Mesenchymal stem cell (in vitro differentiated cells and primary cell): ENCODE data around the gene ZFY.
"Not testable (repeated sequence)": the region's sequence is repeated elsewhere in the genome, so short reads cannot be mapped to it uniquely, and the experiment has no call there.

Source experiments
- DNase-seq: peaks from one replicate; pipeline ENCODE4 v3.0.0-alpha.2; 2013
- H2AFZ ChIP-seq: one replicate; pipeline ENCODE4 v1.6.1; 2013; ENCODE audit warnings: low read depth, mild to moderate bottlenecking, control low read depth, inconsistent platforms, low read length, moderate library complexity
- H2AK5ac ChIP-seq: 2 replicates; pipeline ENCODE4 v1.6.1; 2013; ENCODE audit warnings: low read length, moderate library complexity, mild to moderate bottlenecking, inconsistent platforms; ENCODE audit not compliant: severe bottlenecking
- H2BK120ac ChIP-seq: one replicate; pipeline ENCODE4 v1.6.1; 2013; ENCODE audit warnings: low read depth, mild to moderate bottlenecking, inconsistent platforms, low read length, moderate library complexity
- H2BK12ac ChIP-seq, 2 experiments: one replicate each; pipeline ENCODE4 v1.6.1; 2013; ENCODE audit warnings: inconsistent platforms in 2 of 2, low read length in 2 of 2, mild to moderate bottlenecking in 2 of 2, moderate library complexity in 2 of 2, control low read depth in 1 of 2
- H2BK15ac ChIP-seq: one replicate; pipeline ENCODE4 v1.6.1; 2013; ENCODE audit warnings: mild to moderate bottlenecking, low read depth, inconsistent platforms; ENCODE audit not compliant: poor library complexity, severe bottlenecking
- H2BK5ac ChIP-seq: 2 replicates; pipeline ENCODE4 v1.6.1; 2013; ENCODE audit warnings: low read depth, mild to moderate bottlenecking, low read length, control low read depth, inconsistent platforms; ENCODE audit not compliant: poor library complexity, severe bottlenecking
- H3K14ac ChIP-seq, 2 experiments: one replicate each; pipeline ENCODE4 v1.6.1; 2013; ENCODE audit warnings: inconsistent platforms in 2 of 2, low read length in 2 of 2, control low read depth in 1 of 2, mild to moderate bottlenecking in 1 of 2, moderate library complexity in 1 of 2
- H3K18ac ChIP-seq, 2 experiments: one replicate each; pipeline ENCODE4 v1.6.1; 2013; ENCODE audit warnings: inconsistent platforms in 2 of 2, low read length in 2 of 2, control low read depth in 1 of 2, low read depth in 1 of 2, mild to moderate bottlenecking in 1 of 2
- H3K23ac ChIP-seq, 2 experiments: one replicate each; pipeline ENCODE4 v1.6.1; 2013; ENCODE audit warnings: inconsistent platforms in 2 of 2, low read length in 2 of 2, mild to moderate bottlenecking in 2 of 2, moderate library complexity in 2 of 2, control low read depth in 1 of 2
- H3K27ac ChIP-seq: 2 replicates; pipeline ENCODE4 v1.5.1; 2013; ENCODE audit warnings: mild to moderate bottlenecking, moderate library complexity, low read length, control low read depth, inconsistent platforms; ENCODE audit not compliant: poor library complexity, severe bottlenecking
- H3K27me3 ChIP-seq, 2 experiments: 2 replicates each; pipeline versions ENCODE4 v1.6.1 to v1.7.0; 2013; ENCODE audit warnings: low read length in 2 of 2, mild to moderate bottlenecking in 2 of 2, moderate library complexity in 2 of 2, control low read depth in 1 of 2, inconsistent platforms in 1 of 2; ENCODE audit not compliant: control insufficient read depth in 1 of 2, insufficient read depth in 1 of 2
- H3K36me3 ChIP-seq, 2 experiments: 2 replicates each; pipeline versions ENCODE4 v1.6.1 to v1.7.0; 2013; ENCODE audit warnings: low read length in 2 of 2, control low read depth in 1 of 2, inconsistent platforms in 1 of 2, low read depth in 1 of 2, mild to moderate bottlenecking in 1 of 2; ENCODE audit not compliant: insufficient read depth in 2 of 2, control insufficient read depth in 1 of 2
- H3K4ac ChIP-seq, 2 experiments: one replicate each; pipeline ENCODE4 v1.6.1; 2013; ENCODE audit warnings: inconsistent platforms in 2 of 2, low read length in 2 of 2, mild to moderate bottlenecking in 2 of 2, moderate library complexity in 2 of 2, control low read depth in 1 of 2, low read depth in 1 of 2
- H3K4me1 ChIP-seq: 2 replicates; pipeline ENCODE4 v1.6.1; 2013; ENCODE audit warnings: low read depth, low read length, control low read depth; ENCODE audit not compliant: control insufficient read depth, insufficient read depth
- H3K4me2 ChIP-seq: 2 replicates; pipeline ENCODE4 v1.6.1; 2013; ENCODE audit warnings: low read length, mild to moderate bottlenecking, inconsistent platforms; ENCODE audit not compliant: poor library complexity, severe bottlenecking
- H3K4me3 ChIP-seq, 2 experiments: 2 replicates each; pipeline versions ENCODE4 v1.5.1 to v1.7.0; 2013; ENCODE audit warnings: low read length in 2 of 2, mild to moderate bottlenecking in 2 of 2, control low read depth in 1 of 2, low read depth in 1 of 2; ENCODE audit not compliant: insufficient read depth in 1 of 2
- H3K79me1 ChIP-seq: replicated peaks from 2 replicates; pipeline ENCODE4 v1.6.1; 2013; ENCODE audit warnings: mild to moderate bottlenecking, control low read depth, low read length, inconsistent platforms; ENCODE audit not compliant: poor library complexity, severe bottlenecking
- H3K9ac ChIP-seq: 2 replicates; pipeline ENCODE4 v1.7.0; 2013; ENCODE audit warnings: mild to moderate bottlenecking, low read length, moderate library complexity
- H3K9me3 ChIP-seq: 2 replicates; pipeline ENCODE4 v1.7.0; 2013; ENCODE audit warnings: mild to moderate bottlenecking, low read length; ENCODE audit not compliant: control insufficient read depth
- H4K8ac ChIP-seq: one replicate; pipeline ENCODE4 v1.6.1; 2013; ENCODE audit warnings: inconsistent platforms, mild to moderate bottlenecking, low read length, moderate library complexity
- H4K91ac ChIP-seq: one replicate; pipeline ENCODE4 v1.6.1; 2013; ENCODE audit warnings: mild to moderate bottlenecking, low read length, inconsistent platforms
- WGBS: methylation state at CpG from one replicate; pipeline ENCODE4 v1.1.7; 2013; ENCODE audit warnings: mixed read lengths; 5-methylcytosine and 5-hydroxymethylcytosine counted together

ZFY gene

GRCh38 chrY:2984491-2984890 lies 49.3 kb downstream of the ZFY start:
- Histone ChIP-seq H3K36me3 (no peaks in the 10 kb centered on the region), H3K27ac (no peak overlapping the region), H3K27me3 (no peaks in the 10 kb centered on the region), H3K9me3 (no peaks in the 10 kb centered on the region), H2AFZ (no peak overlapping the region), H3K4me2 (no peak overlapping the region), H3K79me1 (no peaks in the 10 kb centered on the region), H4K91ac (no peak overlapping the region), H3K4me1 (no peaks in the 10 kb centered on the region), H3K18ac (no peak overlapping the region), H3K23ac (no peak overlapping the region), H2BK15ac (no peak overlapping the region), H3K4ac (no peak overlapping the region), H2BK5ac (no peak overlapping the region), H4K8ac (no peak overlapping the region), H3K9ac (no peak overlapping the region), H3K4me3 (no peak overlapping the region), H2BK12ac (no peak overlapping the region), H2BK120ac (no peak overlapping the region), H3K14ac (no peak overlapping the region), H2AK5ac (no peak overlapping the region)
- no CpG with 5 or more reads among the region's 5 CpGs for WGBS
- no peak for DNase-seq

GRCh38 chrY:2987178-2987577 lies 52.0 kb downstream of the ZFY start:
- H3K4me1 ChIP-seq, H3K9ac ChIP-seq, H3K18ac ChIP-seq, H3K27me3 ChIP-seq, H2BK15ac ChIP-seq, H3K4me3 ChIP-seq, H2AFZ ChIP-seq, H3K14ac ChIP-seq, H2BK5ac ChIP-seq, H3K36me3 ChIP-seq, H3K27ac ChIP-seq, H2AK5ac ChIP-seq, H3K4ac ChIP-seq, H2BK120ac ChIP-seq, H3K9me3 ChIP-seq, H4K91ac ChIP-seq, H3K79me1 ChIP-seq, H4K8ac ChIP-seq, DNase-seq, H3K4me2 ChIP-seq, H3K23ac ChIP-seq, H2BK12ac ChIP-seq: not testable (repeated sequence)
- WGBS: 100% methylated on average over 2 of the region's 8 CpGs

GRCh38 chrY:2997369-2997768 lies 62.2 kb downstream of the ZFY start:
- not testable (repeated sequence) for DNase-seq, H2BK120ac ChIP-seq, H3K18ac ChIP-seq, H3K4me2 ChIP-seq, H3K4me3 ChIP-seq, H3K4me1 ChIP-seq, H3K9me3 ChIP-seq, H2BK5ac ChIP-seq, H3K27me3 ChIP-seq, H2AFZ ChIP-seq, H4K91ac ChIP-seq, H3K9ac ChIP-seq, H3K4ac ChIP-seq, H2BK12ac ChIP-seq, H3K14ac ChIP-seq, H3K27ac ChIP-seq, H4K8ac ChIP-seq, H3K36me3 ChIP-seq, H3K23ac ChIP-seq, H2AK5ac ChIP-seq, H2BK15ac ChIP-seq, H3K79me1 ChIP-seq
- 99% methylated on average over 14 of the region's 14 CpGs for WGBS

- Histone ChIP-seq H3K27ac (peak overlapping the region; percentile 66), H2BK15ac (no peak overlapping the region), H3K9me3 (no peaks in the 10 kb centered on the region), H3K18ac (no peak overlapping the region), H3K36me3 (no peaks in the 10 kb centered on the region), H3K4me1 (peaks cover 8% of the 10 kb centered on the region), H2BK120ac (no peak overlapping the region), H2BK5ac (no peak overlapping the region), H2AFZ (no peak overlapping the region), H3K79me1 (no peaks in the 10 kb centered on the region), H3K4me3 (no peak overlapping the region), H3K23ac (no peak overlapping the region), H3K27me3 (no peaks in the 10 kb centered on the region), H2AK5ac (no peak overlapping the region), H4K8ac (no peak overlapping the region), H3K14ac (no peak overlapping the region), H2BK12ac (no peak overlapping the region), H3K9ac (no peak overlapping the region), H3K4me2 (peak overlapping the region; percentile 39), H3K4ac (no peak overlapping the region), H4K91ac (no peak overlapping the region)
- DNase-seq: peak; percentile 12
These were observed 67.0 kb downstream of the ZFY start for GRCh38 chrY:3002190-3002589.
